Fibroblast of mammary gland (primary cell): ENCODE measurements around the gene TMTC1.

ENCODE experiments used
- DNase-seq: peaks from one replicate; pipeline ENCODE4 v3.0.0-alpha.2; 2010; ENCODE audit warnings: low read depth
- H3K4me3 ChIP-seq: 2 replicates; pipeline ENCODE4 v1.5.1; 2011; ENCODE audit warnings: low read depth, mild to moderate bottlenecking, low read length, moderate library complexity; ENCODE audit not compliant: control insufficient read depth
- TF ChIP-seq, protein P1 (sequence below): conservative IDR thresholded peaks from 2 replicates; pipeline ENCODE4 v1.5.1; 2011; ENCODE audit warnings: low read depth, low read length, inconsistent platforms; ENCODE audit not compliant: control insufficient read depth, insufficient read depth

TMTC1 gene

GRCh38 chr12:29807129-29807528 lies 23.4 kb upstream of the TMTC1 start:
- DNase-seq, result peak; percentile 74
- TF ChIP-seq, protein P1, sequence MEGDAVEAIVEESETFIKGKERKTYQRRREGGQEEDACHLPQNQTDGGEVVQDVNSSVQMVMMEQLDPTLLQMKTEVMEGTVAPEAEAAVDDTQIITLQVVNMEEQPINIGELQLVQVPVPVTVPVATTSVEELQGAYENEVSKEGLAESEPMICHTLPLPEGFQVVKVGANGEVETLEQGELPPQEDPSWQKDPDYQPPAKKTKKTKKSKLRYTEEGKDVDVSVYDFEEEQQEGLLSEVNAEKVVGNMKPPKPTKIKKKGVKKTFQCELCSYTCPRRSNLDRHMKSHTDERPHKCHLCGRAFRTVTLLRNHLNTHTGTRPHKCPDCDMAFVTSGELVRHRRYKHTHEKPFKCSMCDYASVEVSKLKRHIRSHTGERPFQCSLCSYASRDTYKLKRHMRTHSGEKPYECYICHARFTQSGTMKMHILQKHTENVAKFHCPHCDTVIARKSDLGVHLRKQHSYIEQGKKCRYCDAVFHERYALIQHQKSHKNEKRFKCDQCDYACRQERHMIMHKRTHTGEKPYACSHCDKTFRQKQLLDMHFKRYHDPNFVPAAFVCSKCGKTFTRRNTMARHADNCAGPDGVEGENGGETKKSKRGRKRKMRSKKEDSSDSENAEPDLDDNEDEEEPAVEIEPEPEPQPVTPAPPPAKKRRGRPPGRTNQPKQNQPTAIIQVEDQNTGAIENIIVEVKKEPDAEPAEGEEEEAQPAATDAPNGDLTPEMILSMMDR, result no peak
- no peak overlapping the region for H3K4me3 ChIP-seq

- H3K4me3 ChIP-seq, result no peak overlapping the region
- TF ChIP-seq, protein P1, result no peak
- no peak for DNase-seq
These were observed 20.3 kb upstream of the TMTC1 start for GRCh38 chr12:29804019-29804418.

- no peak for DNase-seq
- H3K4me3 ChIP-seq, result no peak overlapping the region
- TF ChIP-seq, protein P1, result no peak
These were observed 15.8 kb upstream of the TMTC1 start for GRCh38 chr12:29799591-29799990.

GRCh38 chr12:29797565-29798355 lies 14.0 kb upstream of the TMTC1 start:
- TF ChIP-seq, protein P1, result no peak
- no peak for DNase-seq
- H3K4me3 ChIP-seq, result no peak overlapping the region

- peak; percentile 94 for DNase-seq
- H3K4me3 ChIP-seq, result no peak overlapping the region
- TF ChIP-seq, protein P1, result no peak
These were observed 13.1 kb upstream of the TMTC1 start for GRCh38 chr12:29796823-29797263.

DNA sequence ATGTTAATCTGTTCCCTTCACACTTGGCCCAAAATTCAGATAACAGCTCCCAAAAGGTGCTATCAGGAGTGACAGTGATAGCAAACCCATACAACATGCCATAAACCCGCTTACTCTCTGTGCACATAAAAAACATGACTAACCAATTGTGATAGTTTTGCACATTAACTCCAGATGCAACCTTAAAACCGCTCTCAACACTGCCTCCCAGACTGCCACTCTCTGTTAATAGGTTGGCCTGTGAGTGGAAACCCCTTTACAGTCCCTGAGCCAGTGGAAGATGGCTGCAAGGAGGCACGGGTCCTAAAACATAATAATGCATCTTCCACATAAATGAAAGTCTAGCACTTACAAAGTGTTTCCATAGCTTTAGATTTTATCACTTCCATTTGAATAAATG lies 12.0 kb upstream of the TMTC1 start:
- DNase-seq, result peak; percentile 31
- H3K4me3 ChIP-seq, result no peak overlapping the region
- TF ChIP-seq, protein P1, result no peak
